HepG2 (cell line): ENCODE measurements around the gene NCS1.

Experiments
- EHMT2 ChIP-seq: fragments of 200-600 bp; sonication (generic); IDR thresholded peaks from 2 replicates; pipeline ENCODE4 v1.7.0; 2017; ENCODE audit warnings: antibody characterized with exemption, low read depth, low read length, borderline replicate concordance
- ELF1 ChIP-seq: sonication (generic); formaldehyde crosslinking; IDR thresholded peaks from 2 replicates; pipeline ENCODE4 v1.4.0; 2020; ENCODE audit warnings: missing genetic modification reagents
- FOXM1 ChIP-seq: sonication (generic); formaldehyde crosslinking; IDR thresholded peaks from 2 replicates; pipeline ENCODE4 v1.5.0; 2020; ENCODE audit warnings: missing genetic modification reagents
- ZNF292 ChIP-seq: sonication (generic); formaldehyde crosslinking; IDR thresholded peaks from 2 replicates; pipeline ENCODE4 v1.8.1; 2022; ENCODE audit warnings: mild to moderate bottlenecking, low read depth, missing genetic modification reagents, borderline replicate concordance
- TF ChIP-seq, protein P1 (sequence below): sonication (generic); formaldehyde crosslinking; conservative IDR thresholded peaks from 2 replicates; pipeline ENCODE4 v1.8.0; 2022; ENCODE audit warnings: low read depth, missing genetic modification reagents

DNA sequence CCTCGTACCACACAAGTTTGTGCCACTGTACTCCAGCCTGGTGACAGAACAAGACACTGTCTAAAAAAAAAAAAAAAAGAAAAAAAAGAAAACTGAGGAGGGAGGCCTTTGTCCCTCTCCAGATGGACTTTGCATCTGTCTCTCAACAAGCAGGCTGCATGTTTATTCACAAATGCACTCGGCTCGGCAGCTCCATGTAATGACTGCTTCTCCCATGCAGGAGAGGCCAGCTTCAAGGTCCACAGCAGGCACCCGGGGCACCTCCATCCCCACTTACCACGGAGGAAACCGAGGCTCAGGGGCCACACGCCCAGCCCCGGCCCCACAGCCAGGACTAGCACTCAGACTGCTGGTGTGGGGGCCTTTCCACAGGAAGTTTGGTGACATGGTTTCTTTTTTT lies 13.1 kb upstream of the NCS1 start:
- TF ChIP-seq, protein P1, sequence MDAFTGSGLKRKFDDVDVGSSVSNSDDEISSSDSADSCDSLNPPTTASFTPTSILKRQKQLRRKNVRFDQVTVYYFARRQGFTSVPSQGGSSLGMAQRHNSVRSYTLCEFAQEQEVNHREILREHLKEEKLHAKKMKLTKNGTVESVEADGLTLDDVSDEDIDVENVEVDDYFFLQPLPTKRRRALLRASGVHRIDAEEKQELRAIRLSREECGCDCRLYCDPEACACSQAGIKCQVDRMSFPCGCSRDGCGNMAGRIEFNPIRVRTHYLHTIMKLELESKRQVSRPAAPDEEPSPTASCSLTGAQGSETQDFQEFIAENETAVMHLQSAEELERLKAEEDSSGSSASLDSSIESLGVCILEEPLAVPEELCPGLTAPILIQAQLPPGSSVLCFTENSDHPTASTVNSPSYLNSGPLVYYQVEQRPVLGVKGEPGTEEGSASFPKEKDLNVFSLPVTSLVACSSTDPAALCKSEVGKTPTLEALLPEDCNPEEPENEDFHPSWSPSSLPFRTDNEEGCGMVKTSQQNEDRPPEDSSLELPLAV = no peak
- TF ChIP-seq FOXM1 (no peak), EHMT2 (no peak), ZNF292 (CRISPR knock-in tag) (peak; percentile 29; the same call in 1 of the 2 replicates), ELF1 (CRISPR knock-in tag) (no peak)
